HCT116 (cell line): ENCODE data around the gene CTDSP1.

Source experiments
- ATF3 ChIP-seq: IDR thresholded peaks from 2 replicates; pipeline ENCODE4 v1.6.1; 2012
- CEBPB ChIP-seq: IDR thresholded peaks from 2 replicates; pipeline ENCODE4 v1.6.1; 2012; ENCODE audit warnings: low read depth
- CTCF ChIP-seq, 3 experiments: fragments of 200-600 bp in 1 of 3; sonication (generic) in 1 of 3; IDR thresholded peaks in 2 of 3; conservative IDR thresholded peaks in 1 of 3; 2 replicates each; pipeline ENCODE4 v1.5.1; 2012 to 2017; ENCODE audit warnings: low read depth in 2 of 3, low read length in 2 of 3, antibody characterized with exemption in 1 of 3, borderline replicate concordance in 1 of 3, control low read depth in 1 of 3, mild to moderate bottlenecking in 1 of 3, mixed read lengths in 1 of 3, mixed run types in 1 of 3, moderate library complexity in 1 of 3; ENCODE audit not compliant: insufficient read depth in 1 of 3
- EZH2phosphoT487 ChIP-seq: fragments of 200-600 bp; IDR thresholded peaks from 2 replicates; pipeline ENCODE4 v1.6.1; 2018; ENCODE audit warnings: antibody characterized with exemption, borderline replicate concordance
- FOSL1 ChIP-seq: IDR thresholded peaks from 2 replicates; pipeline ENCODE4 v1.6.1; 2012; ENCODE audit warnings: low read depth
- JUND ChIP-seq: IDR thresholded peaks from 2 replicates; pipeline ENCODE4 v1.6.1; 2012
- MAX ChIP-seq: IDR thresholded peaks from 2 replicates; pipeline ENCODE4 v1.6.1; 2012
- POLR2A ChIP-seq: IDR thresholded peaks from 2 replicates; pipeline ENCODE4 v1.7.0; 2011; ENCODE audit warnings: borderline replicate concordance; ENCODE audit not compliant: insufficient read depth, insufficient read length; ENCODE audit errors: extremely low read depth

DNA sequence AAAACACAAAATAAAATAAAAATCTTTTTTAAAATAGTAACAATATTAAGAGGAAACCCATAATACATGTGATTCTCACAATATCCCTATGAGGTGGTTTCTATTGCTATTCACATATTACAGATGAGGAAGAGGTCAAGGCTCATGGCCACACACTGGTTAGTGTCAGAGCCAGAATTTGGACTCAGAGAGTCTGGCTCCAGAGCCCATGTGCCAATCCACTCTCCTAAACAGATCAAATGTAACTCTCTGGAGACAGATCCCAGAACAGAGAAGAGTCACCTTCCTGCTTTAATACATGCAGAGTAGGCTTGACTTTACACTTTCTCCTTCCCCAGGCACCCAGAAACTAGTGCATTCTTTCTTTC, 27.7 kb upstream of the CTDSP1 start:
- TF ChIP-seq CTCF (IDR thresholded peaks at IDR 0.05 in 2 of 3, conservative IDR thresholded peaks at IDR 0.05 in 1 of 3; ENCODE audit: borderline replicate concordance in 1 of 3, insufficient read depth in 1 of 3, low read depth in 2 of 3, low read length in 2 of 3) (no peak), JUND (no peak), FOSL1 (no peak), CEBPB (no peak), MAX (no peak), POLR2A (no peak), EZH2phosphoT487 (no peak), ATF3 (no peak)
